ENCODE data around the gene F8. TPM values are rescaled to one million over a fixed set of nuclear protein-coding genes. Genes with fewer than 3 reads are reported as not detected.

F8 gene
- total RNA-seq, 4 donors from 2014 or later = 11.8 to 63.0 (median 28.5) TPM

DNA sequence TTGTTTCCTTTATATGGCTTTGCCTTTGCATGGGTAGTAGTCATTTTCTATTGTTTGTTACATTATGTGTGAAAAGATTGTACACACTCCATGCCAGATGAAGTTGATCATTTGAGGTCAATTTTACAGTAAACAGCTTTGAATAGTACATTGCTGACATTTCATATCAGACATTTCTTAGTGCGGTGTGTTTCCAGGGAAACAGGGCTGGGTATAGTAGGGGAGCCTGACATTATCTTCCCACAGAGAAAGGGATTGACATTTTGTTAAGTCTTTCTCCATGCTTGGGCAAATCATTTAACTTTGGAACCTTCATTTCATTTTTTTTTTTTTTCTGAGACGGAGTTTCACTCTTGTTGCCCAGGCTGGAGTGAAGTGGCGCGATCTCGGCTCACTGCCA is 9.1 kb upstream of the F8 start:
- intact Hi-C loops (cut with DNase I; ENCODE audit: low total_unique reads) = no loop called here
- no peaks in the 10 kb centered on the region for H3K36me3 ChIP-seq
- no peak for TF ChIP-seq POLR2A (IDR thresholded peaks at IDR 0.05)
- TF ChIP-seq, protein P1, sequence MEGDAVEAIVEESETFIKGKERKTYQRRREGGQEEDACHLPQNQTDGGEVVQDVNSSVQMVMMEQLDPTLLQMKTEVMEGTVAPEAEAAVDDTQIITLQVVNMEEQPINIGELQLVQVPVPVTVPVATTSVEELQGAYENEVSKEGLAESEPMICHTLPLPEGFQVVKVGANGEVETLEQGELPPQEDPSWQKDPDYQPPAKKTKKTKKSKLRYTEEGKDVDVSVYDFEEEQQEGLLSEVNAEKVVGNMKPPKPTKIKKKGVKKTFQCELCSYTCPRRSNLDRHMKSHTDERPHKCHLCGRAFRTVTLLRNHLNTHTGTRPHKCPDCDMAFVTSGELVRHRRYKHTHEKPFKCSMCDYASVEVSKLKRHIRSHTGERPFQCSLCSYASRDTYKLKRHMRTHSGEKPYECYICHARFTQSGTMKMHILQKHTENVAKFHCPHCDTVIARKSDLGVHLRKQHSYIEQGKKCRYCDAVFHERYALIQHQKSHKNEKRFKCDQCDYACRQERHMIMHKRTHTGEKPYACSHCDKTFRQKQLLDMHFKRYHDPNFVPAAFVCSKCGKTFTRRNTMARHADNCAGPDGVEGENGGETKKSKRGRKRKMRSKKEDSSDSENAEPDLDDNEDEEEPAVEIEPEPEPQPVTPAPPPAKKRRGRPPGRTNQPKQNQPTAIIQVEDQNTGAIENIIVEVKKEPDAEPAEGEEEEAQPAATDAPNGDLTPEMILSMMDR (IDR thresholded peaks at IDR 0.05) = no peak
- DNase-seq = no peak
- H3K4me1 ChIP-seq = no peaks in the 10 kb centered on the region
- no peaks in the 10 kb centered on the region for H3K27me3 ChIP-seq
- no peak overlapping the region for H3K4me3 ChIP-seq
- H3K27ac ChIP-seq = no peak overlapping the region
- no peaks in the 10 kb centered on the region for H3K9me3 ChIP-seq

DNA sequence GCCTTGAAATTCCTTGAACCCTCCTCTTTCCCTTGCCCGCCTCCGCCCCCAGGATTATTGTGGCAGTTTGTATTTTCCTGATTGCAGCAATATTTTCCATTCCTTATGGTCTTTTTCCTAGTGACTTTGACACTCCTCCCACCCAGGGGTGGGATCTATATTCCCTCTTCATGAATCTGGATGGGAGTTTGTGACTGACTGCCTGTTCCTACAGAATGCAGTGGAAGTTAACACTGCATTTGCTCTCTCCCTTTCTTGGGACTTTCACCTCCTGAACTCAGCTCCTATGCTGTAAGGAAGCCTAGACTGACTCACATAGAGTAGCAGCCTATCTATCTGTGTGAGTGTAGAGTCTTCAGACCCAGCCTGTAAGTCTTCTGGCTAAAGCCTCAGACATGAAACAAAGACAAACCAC is 6.4 kb upstream of the F8 start:
- peak overlapping the region; percentile 93 to 96 for H3K27ac ChIP-seq
- TF ChIP-seq, protein P1 (IDR thresholded peaks at IDR 0.05) = no peak
- no peak for TF ChIP-seq POLR2A (IDR thresholded peaks at IDR 0.05)
- intact Hi-C loops (cut with DNase I; ENCODE audit: low total_unique reads) = no loop called here
- no peak for DNase-seq
- no peaks in the 10 kb centered on the region for H3K36me3 ChIP-seq
- H3K4me3 ChIP-seq = no peak overlapping the region
- no peaks in the 10 kb centered on the region for H3K4me1 ChIP-seq
- no peaks in the 10 kb centered on the region for H3K27me3 ChIP-seq
- no peaks in the 10 kb centered on the region for H3K9me3 ChIP-seq

DNA sequence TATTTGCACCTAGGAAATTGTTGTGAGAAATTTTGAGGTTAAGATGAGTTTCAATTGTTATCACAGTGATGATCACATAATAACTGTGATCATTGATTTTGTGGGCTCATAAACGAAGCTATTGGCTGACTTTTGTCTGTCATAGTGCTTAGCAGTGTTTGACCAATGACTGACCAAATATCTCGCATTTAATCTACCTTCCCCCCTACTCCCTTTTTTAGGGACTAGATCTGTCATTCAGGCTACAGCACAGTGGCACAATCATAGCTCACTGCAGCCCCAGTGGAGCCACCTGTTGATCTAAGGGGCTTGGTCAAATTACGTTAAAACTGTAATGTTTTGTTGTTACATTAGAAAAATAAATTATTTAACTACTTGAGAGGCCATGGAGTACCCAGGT is 5.6 kb upstream of the F8 start:
- no peak for DNase-seq
- no peaks in the 10 kb centered on the region for H3K9me3 ChIP-seq
- H3K36me3 ChIP-seq = no peaks in the 10 kb centered on the region
- TF ChIP-seq POLR2A (IDR thresholded peaks at IDR 0.05) = no peak
- H3K4me3 ChIP-seq = peak overlapping the region in 1 of 2 donors; percentile 45
- H3K27ac ChIP-seq = peak overlapping the region; percentile 93 to 96
- no peaks in the 10 kb centered on the region for H3K4me1 ChIP-seq
- H3K27me3 ChIP-seq = no peaks in the 10 kb centered on the region
- intact Hi-C loops (cut with DNase I; ENCODE audit: low total_unique reads) = no loop called here

DNA sequence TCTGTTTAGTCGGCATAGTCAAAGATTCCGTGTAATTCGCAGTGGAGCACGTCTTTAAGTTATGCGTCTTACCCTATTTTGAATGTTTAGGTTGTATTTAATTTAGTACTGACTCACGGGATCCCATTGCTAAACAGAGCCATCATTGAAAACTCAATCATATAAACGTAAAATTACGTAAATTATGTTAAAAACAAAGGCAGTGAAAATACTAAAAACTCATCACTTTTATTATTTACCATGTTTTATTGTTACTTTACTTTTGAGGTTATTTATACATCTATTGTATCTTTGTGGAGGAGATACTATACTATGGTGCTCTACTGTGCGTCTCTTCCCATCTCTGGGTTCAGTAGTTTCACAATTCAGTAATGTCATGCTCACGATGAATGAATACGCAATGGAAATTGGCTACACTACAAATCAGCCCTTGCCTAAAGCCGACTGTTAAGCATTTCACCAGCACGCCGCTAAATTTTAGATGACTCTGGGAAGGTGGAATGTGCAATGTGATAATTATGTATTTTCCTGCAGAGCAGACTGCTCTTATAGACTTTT is 5.1 kb upstream of the F8 start:
- H3K27me3 ChIP-seq = no peaks in the 10 kb centered on the region
- peak overlapping the region; percentile 93 to 96 for H3K27ac ChIP-seq
- no peaks in the 10 kb centered on the region for H3K4me1 ChIP-seq
- H3K36me3 ChIP-seq = no peaks in the 10 kb centered on the region
- intact Hi-C loops (cut with DNase I; ENCODE audit: low total_unique reads) = no loop called here
- H3K4me3 ChIP-seq = peak overlapping the region; percentile 45 to 61
- peak in 1 of 2 donors; percentile 46 for DNase-seq
- TF ChIP-seq POLR2A (IDR thresholded peaks at IDR 0.05) = peak; percentile 34 to 58
- TF ChIP-seq, protein P1 (IDR thresholded peaks at IDR 0.05) = no peak
- H3K9me3 ChIP-seq = no peaks in the 10 kb centered on the region

DNA sequence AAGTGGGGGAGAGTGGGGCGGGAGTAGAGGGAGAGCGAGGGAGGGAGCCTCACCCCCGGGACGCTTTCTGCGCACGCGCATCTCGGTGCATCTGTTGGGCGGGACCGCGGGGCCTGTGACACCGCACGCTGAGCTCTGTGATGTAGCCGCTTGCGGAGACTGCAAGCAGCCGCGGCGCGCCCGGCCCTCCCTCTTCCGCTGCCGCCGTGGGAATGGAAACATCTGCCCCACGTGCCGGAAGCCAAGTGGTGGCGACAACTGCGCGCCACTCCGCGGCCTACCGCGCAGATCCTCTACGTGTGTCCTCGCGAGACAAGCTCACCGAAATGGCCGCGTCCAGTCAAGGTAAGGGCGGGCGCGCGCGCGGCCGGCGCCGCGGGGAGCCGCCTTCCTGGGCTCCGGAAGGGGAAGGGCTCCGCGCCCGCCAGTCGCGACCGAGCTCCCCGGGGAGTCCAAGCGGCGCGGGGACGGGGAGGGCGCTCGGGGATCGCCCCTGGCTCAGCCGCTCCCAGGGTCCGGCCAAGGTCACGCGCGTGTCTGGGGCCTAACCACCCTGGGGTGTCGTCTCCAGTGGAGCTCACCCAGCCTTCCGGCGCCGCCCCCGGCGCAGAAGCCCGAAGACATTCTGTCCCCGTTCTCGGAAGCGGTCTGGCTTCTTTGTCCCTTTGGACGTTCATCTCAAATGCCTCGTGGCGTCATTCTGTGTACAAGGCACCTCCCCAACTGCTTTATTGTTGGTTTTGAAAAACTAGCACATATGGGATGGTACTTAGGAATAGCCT is 4.4 kb upstream of the F8 start, which contains the start of gene FUNDC2:
Gene FUNDC2 (plus strand): TSS at position 118 of the 782 bp plus-strand sequence. CDS start 95 bp downstream, at position 213.
- intact Hi-C loops (cut with DNase I; ENCODE audit: low total_unique reads) = no loop called here
- peak; percentile 91 for DNase-seq
- Histone ChIP-seq H3K27me3 (no peaks in the 10 kb centered on the region), H3K36me3 (no peaks in the 10 kb centered on the region), H3K27ac (peak within 1 kb of the TSS; percentile 93 to 96), H3K4me1 (no peaks in the 10 kb centered on the region), H3K9me3 (no peaks in the 10 kb centered on the region), H3K4me3 (peak within 1 kb of the TSS; percentile 45 to 61)
- peak; percentile 49 to 74 for TF ChIP-seq POLR2A (IDR thresholded peaks at IDR 0.05)
- TF ChIP-seq, protein P1 (IDR thresholded peaks at IDR 0.05) = no peak
